PC-3 (cell line): ENCODE results near the gene TFAP2B.

Experiments used
- CTCF ChIP-seq: fragments of 300-600 bp; sonication (generic); conservative IDR thresholded peaks from 2 replicates; pipeline ENCODE4 v1.5.1; 2017; ENCODE audit warnings: antibody characterized with exemption, low read depth, mild to moderate bottlenecking, low read length
- EZH2phosphoT487 ChIP-seq: fragments of 300-600 bp; sonication (generic); IDR thresholded peaks from 2 replicates; pipeline ENCODE4 v1.6.1; 2018; ENCODE audit warnings: mild to moderate bottlenecking, antibody characterized with exemption, low read length, borderline replicate concordance

- TF ChIP-seq CTCF (peak; percentile 77), EZH2phosphoT487 (no peak)
Observed at GRCh38 chr6:50816115-50816675, 2.5 kb upstream of the TFAP2B start.
